Neural progenitor cell (in vitro differentiated cells): ENCODE data around the gene OPA1. TPM values are rescaled to one million over a fixed set of nuclear protein-coding genes. Genes with fewer than 3 reads are reported as not detected.

Experiments used
- DNase-seq: peaks from one replicate; pipeline ENCODE4 v3.0.0-alpha.2; 2016; ENCODE audit warnings: low spot score
- H2AFZ ChIP-seq: fragments of 200-600 bp; sonication (generic); replicated peaks from 2 replicates; pipeline ENCODE4 v1.6.1; 2016; ENCODE audit warnings: antibody characterized with exemption
- H3F3A ChIP-seq: fragments of 200-600 bp; sonication (generic); 2 replicates; pipeline ENCODE4 v1.6.1; 2016; ENCODE audit warnings: antibody characterized with exemption, low read depth
- H3K27ac ChIP-seq: fragments of 200-600 bp; sonication (generic); 2 replicates; pipeline ENCODE4 v1.5.1; 2016; ENCODE audit warnings: mild to moderate bottlenecking
- H3K27me3 ChIP-seq: fragments of 200-600 bp; sonication (generic); 2 replicates; pipeline ENCODE4 v1.6.1; 2016; ENCODE audit warnings: mild to moderate bottlenecking, moderate library complexity
- H3K36me3 ChIP-seq: fragments of 200-600 bp; sonication (generic); 2 replicates; pipeline ENCODE4 v1.5.1; 2016
- H3K4me1 ChIP-seq: fragments of 200-600 bp; sonication (generic); 2 replicates; pipeline ENCODE4 v1.6.1; 2016; ENCODE audit warnings: mixed run types
- H3K4me2 ChIP-seq: fragments of 200-600 bp; sonication (generic); 2 replicates; pipeline ENCODE4 v1.6.1; 2016
- H3K4me3 ChIP-seq: fragments of 200-600 bp; sonication (generic); 2 replicates; pipeline ENCODE4 v1.5.1; 2016
- H3K79me2 ChIP-seq: fragments of 200-600 bp; sonication (generic); 2 replicates; pipeline ENCODE4 v1.6.1; 2016; ENCODE audit warnings: low read depth
- H3K9ac ChIP-seq: fragments of 200-600 bp; sonication (generic); 2 replicates; pipeline ENCODE4 v1.6.1; 2016
- H3K9me3 ChIP-seq: fragments of 200-600 bp; sonication (generic); 2 replicates; pipeline ENCODE4 v1.5.1; 2016; ENCODE audit warnings: low read depth
- H4K20me1 ChIP-seq: fragments of 200-600 bp; sonication (generic); 2 replicates; pipeline ENCODE4 v1.6.1; 2016; ENCODE audit warnings: low read depth
- H3K27ac Mint-ChIP-seq: 3 replicates; pipeline ENCODE4 v1.8.0; 2021; ENCODE audit warnings: mixed read lengths
- H3K27me3 Mint-ChIP-seq: 2 replicates; pipeline ENCODE4 v1.8.0; 2022; ENCODE audit warnings: low read depth, mild to moderate bottlenecking, inconsistent platforms, moderate library complexity, mixed read lengths; ENCODE audit not compliant: insufficient read depth
- H3K36me3 Mint-ChIP-seq: 3 replicates; pipeline ENCODE4 v1.8.0; 2021; ENCODE audit warnings: mixed read lengths
- H3K4me1 Mint-ChIP-seq: 3 replicates; pipeline ENCODE4 v1.8.0; 2021; ENCODE audit warnings: mixed read lengths
- H3K4me3 Mint-ChIP-seq: 3 replicates; pipeline ENCODE4 v1.8.0; 2021; ENCODE audit warnings: mild to moderate bottlenecking, moderate library complexity, mixed read lengths
- H3K9me3 Mint-ChIP-seq: 3 replicates; pipeline ENCODE4 v1.8.0; 2020; ENCODE audit warnings: mixed read lengths
- EZH2 ChIP-seq: fragments of 200-600 bp; sonication (generic); IDR thresholded peaks from 2 replicates; pipeline ENCODE4 v1.6.1; 2017; ENCODE audit warnings: antibody characterized with exemption, mild to moderate bottlenecking, moderate library complexity
- EZH2phosphoT487 ChIP-seq: fragments of 200-600 bp; sonication (generic); IDR thresholded peaks from 2 replicates; pipeline ENCODE4 v1.6.1; 2017; ENCODE audit warnings: antibody characterized with exemption
- total RNA-seq: library from RNA; depleted of rRNA; stranded (reverse); fragments of >200 nt; gene quantifications from 2 replicates; pipeline ENCODE4 v1.2.3, GENCODE V29; 2015; ENCODE audit warnings: low replicate concordance
- TF ChIP-seq, protein P1 (sequence below): fragments of 200-600 bp; sonication (generic); IDR thresholded peaks from 2 replicates; pipeline ENCODE4 v1.5.1; 2017; ENCODE audit warnings: antibody characterized with exemption, mild to moderate bottlenecking

Gene OPA1
- total RNA-seq, 1 donor from 2014 or later = 125 TPM

DNA sequence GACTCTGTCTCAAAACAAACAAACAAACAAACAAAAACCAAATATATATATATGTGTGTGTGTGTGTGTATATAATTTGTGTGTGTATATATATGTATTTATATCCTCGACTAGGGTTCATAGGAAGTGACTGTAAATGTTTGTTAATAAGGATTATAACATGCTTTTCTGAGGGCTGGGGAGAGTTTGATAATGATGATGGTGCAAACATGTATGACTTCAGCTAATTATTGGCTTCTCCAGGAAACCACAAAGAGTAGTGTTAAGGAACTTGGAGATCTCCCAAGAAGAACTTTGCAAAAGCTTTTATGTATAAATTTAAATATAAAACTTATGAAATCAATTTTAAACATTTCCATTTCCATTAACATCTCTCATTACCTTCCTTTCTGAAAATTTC is 3.9 kb upstream of the OPA1 start:
- Histone ChIP-seq H3K4me2 (no peak overlapping the region), H3K9me3 (no peaks in the 10 kb centered on the region), H3F3A (peaks cover 10% of the 10 kb centered on the region), H3K4me3 (no peak overlapping the region), H2AFZ (no peak overlapping the region), H3K27ac (no peak overlapping the region), H3K4me1 (no peaks in the 10 kb centered on the region), H3K9ac (no peak overlapping the region), H3K27me3 (no peaks in the 10 kb centered on the region), H3K79me2 (peaks cover 11% of the 10 kb centered on the region), H3K36me3 (no peaks in the 10 kb centered on the region), H4K20me1 (no peaks in the 10 kb centered on the region)
- TF ChIP-seq, protein P1, sequence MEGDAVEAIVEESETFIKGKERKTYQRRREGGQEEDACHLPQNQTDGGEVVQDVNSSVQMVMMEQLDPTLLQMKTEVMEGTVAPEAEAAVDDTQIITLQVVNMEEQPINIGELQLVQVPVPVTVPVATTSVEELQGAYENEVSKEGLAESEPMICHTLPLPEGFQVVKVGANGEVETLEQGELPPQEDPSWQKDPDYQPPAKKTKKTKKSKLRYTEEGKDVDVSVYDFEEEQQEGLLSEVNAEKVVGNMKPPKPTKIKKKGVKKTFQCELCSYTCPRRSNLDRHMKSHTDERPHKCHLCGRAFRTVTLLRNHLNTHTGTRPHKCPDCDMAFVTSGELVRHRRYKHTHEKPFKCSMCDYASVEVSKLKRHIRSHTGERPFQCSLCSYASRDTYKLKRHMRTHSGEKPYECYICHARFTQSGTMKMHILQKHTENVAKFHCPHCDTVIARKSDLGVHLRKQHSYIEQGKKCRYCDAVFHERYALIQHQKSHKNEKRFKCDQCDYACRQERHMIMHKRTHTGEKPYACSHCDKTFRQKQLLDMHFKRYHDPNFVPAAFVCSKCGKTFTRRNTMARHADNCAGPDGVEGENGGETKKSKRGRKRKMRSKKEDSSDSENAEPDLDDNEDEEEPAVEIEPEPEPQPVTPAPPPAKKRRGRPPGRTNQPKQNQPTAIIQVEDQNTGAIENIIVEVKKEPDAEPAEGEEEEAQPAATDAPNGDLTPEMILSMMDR = no peak
- TF ChIP-seq EZH2phosphoT487 (no peak), EZH2 (no peak)
- no peak overlapping the region for H3K27ac Mint-ChIP-seq
- no peak for DNase-seq
- H3K4me3 Mint-ChIP-seq = no peak overlapping the region
- H3K4me1 Mint-ChIP-seq = peaks cover 11% of the 10 kb centered on the region
- no peaks in the 10 kb centered on the region for H3K36me3 Mint-ChIP-seq
- H3K27me3 Mint-ChIP-seq = peaks cover 2% of the 10 kb centered on the region
- no peaks in the 10 kb centered on the region for H3K9me3 Mint-ChIP-seq

DNA sequence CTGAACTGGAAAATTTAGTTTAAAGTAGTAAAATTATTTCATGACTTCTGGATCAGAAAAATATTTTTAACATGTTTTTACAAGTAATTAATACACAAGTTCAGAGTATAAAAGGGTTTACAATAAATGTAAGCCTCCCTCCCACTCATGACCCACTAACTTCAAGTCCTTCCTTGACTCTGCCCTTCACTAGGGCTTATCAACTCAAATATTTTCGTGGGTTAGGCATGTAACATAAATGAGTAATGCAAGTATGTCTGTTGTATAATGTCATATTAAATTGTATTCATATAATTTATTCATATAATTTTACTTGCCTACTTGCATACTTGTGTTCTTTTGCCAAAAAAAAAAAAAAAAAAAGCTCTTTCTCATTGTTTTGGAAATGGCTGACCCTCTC is 3.4 kb upstream of the OPA1 start:
- Histone ChIP-seq H3K9ac (no peak overlapping the region), H3K27ac (no peak overlapping the region), H3F3A (peaks cover 10% of the 10 kb centered on the region), H2AFZ (no peak overlapping the region), H3K36me3 (no peaks in the 10 kb centered on the region), H3K27me3 (no peaks in the 10 kb centered on the region), H4K20me1 (no peaks in the 10 kb centered on the region), H3K79me2 (peaks cover 16% of the 10 kb centered on the region), H3K4me2 (no peak overlapping the region), H3K4me1 (no peaks in the 10 kb centered on the region), H3K9me3 (no peaks in the 10 kb centered on the region), H3K4me3 (no peak overlapping the region)
- Mint-ChIP-seq H3K36me3 (no peaks in the 10 kb centered on the region), H3K4me1 (peaks cover 15% of the 10 kb centered on the region), H3K4me3 (no peak overlapping the region), H3K9me3 (no peaks in the 10 kb centered on the region), H3K27me3 (peaks cover 1% of the 10 kb centered on the region), H3K27ac (no peak overlapping the region)
- no peak for DNase-seq
- TF ChIP-seq EZH2phosphoT487 (no peak), EZH2 (no peak)
- TF ChIP-seq, protein P1 = no peak

DNA sequence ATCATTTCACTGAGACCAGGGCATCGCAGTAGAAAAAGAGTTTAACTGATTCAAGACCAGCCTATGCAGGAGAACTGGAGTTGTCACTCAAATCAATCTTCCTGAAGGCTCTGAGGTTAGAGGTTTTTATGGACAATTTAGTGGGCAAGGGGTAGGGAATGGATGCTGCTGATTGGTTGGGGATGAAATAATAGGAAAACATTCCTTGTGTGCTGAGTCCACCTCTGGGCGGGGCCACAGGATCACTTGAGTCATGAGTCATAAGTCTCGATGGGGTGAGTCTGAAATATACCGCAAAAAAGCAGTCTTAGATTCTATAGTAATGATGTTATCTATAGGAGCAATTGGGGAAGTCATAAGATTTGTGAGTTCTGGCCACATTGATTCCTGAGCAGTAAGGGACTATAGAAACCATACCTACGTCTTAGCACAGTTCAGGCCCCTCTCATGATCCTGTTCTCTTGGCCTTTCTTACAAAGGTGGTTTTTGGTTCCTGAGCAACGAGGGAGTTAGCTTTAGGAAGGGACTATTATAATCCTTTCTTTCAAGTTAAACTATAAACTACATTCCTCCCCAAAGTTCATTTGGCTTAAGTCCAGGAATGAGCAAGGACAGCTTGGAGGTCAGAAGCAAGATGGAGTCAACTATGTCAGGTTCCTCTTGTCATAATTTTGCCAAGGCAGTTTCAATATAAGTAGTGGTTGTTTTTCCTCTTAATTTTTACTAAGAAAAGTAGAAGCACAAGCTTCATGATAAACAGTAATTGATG is 2.7 kb upstream of the OPA1 start:
- H4K20me1 ChIP-seq = peaks cover under 1% of the 10 kb centered on the region
- H3K27ac ChIP-seq = no peak overlapping the region
- no peak for DNase-seq
- no peak overlapping the region for H3K4me3 ChIP-seq
- peaks cover 10% of the 10 kb centered on the region for H3F3A ChIP-seq
- TF ChIP-seq EZH2 (no peak), EZH2phosphoT487 (no peak)
- TF ChIP-seq, protein P1 = no peak
- H3K9ac ChIP-seq = no peak overlapping the region
- Mint-ChIP-seq H3K4me1 (peaks cover 20% of the 10 kb centered on the region), H3K27me3 (no peaks in the 10 kb centered on the region), H3K27ac (no peak overlapping the region), H3K36me3 (no peaks in the 10 kb centered on the region), H3K9me3 (no peaks in the 10 kb centered on the region), H3K4me3 (no peak overlapping the region)
- H3K4me1 ChIP-seq = peaks cover 2% of the 10 kb centered on the region
- H3K4me2 ChIP-seq = no peak overlapping the region
- H3K79me2 ChIP-seq = peaks cover 22% of the 10 kb centered on the region
- H2AFZ ChIP-seq = no peak overlapping the region
- no peaks in the 10 kb centered on the region for H3K36me3 ChIP-seq
- H3K9me3 ChIP-seq = no peaks in the 10 kb centered on the region
- no peaks in the 10 kb centered on the region for H3K27me3 ChIP-seq
